Measurements from ENCODE around the gene KIAA1755. TPM values are rescaled to one million over a fixed set of nuclear protein-coding genes. Genes with fewer than 3 reads are reported as not detected.
A peak's percentile ranks its signal among the peaks of the same experiment; 100 is the strongest.

The KIAA1755 gene
- not detected for polyA plus RNA-seq (ENCODE audit: low read depth in 6 of 6)

GRCh38 chr20:38260378-38261053, at the start of gene KIAA1755:
TSS of gene KIAA1755 (minus strand) at chr20:38260735. CDS start at chr20:38260500, 235 bp downstream.
- H3K4me1 Mint-ChIP-seq = peaks cover 6 to 10% (median 6%) of the 10 kb centered on the region in 3 donors
- DNase-seq (no peak), ATAC-seq (ENCODE audit: low read depth in 2 of 2) (no peak)
- peaks cover 0 to 7% (median 0%) of the 10 kb centered on the region in 7 donors for H3K9me3 Mint-ChIP-seq
- H3K4me3 Mint-ChIP-seq = peak within 1 kb of the TSS in 5 of 8 donors; percentile 1 to 61 (median 38)
- peak within 1 kb of the TSS in 1 of 6 donors; percentile 86 for H3K27ac Mint-ChIP-seq
- peaks cover 63 to 87% (median 86%) of the 10 kb centered on the region in 3 donors for H3K27me3 Mint-ChIP-seq
- H3K36me3 Mint-ChIP-seq = peaks cover 0 to 13% of the 10 kb centered on the region in 2 donors

GRCh38 chr20:38308447-38308846, 47.9 kb upstream of the KIAA1755 start:
- Mint-ChIP-seq H3K4me3 (no peak overlapping the region), H3K4me1 (peaks cover 0 to 13% (median 11%) of the 10 kb centered on the region in 3 donors), H3K36me3 (no peaks in the 10 kb centered on the region), H3K27ac (no peak overlapping the region), H3K27me3 (peaks cover 46 to 56% (median 51%) of the 10 kb centered on the region in 3 donors), H3K9me3 (peaks cover 0 to 4% (median 0%) of the 10 kb centered on the region in 7 donors)
- ATAC-seq (ENCODE audit: low read depth in 2 of 2) (no peak), DNase-seq (no peak)

GRCh38 chr20:38308047-38308438, 47.5 kb upstream of the KIAA1755 start:
- ATAC-seq (ENCODE audit: low read depth in 2 of 2) = no peak
- Mint-ChIP-seq H3K9me3 (peaks cover 0 to 4% (median 0%) of the 10 kb centered on the region in 7 donors), H3K27me3 (peaks cover 50 to 60% (median 56%) of the 10 kb centered on the region in 3 donors), H3K4me3 (no peak overlapping the region), H3K27ac (no peak overlapping the region), H3K4me1 (peaks cover 0 to 17% (median 11%) of the 10 kb centered on the region in 3 donors), H3K36me3 (no peaks in the 10 kb centered on the region)
- DNase-seq = no peak

- Mint-ChIP-seq H3K27me3 (peaks cover 55 to 66% (median 61%) of the 10 kb centered on the region in 3 donors), H3K4me1 (peaks cover 0 to 17% (median 11%) of the 10 kb centered on the region in 3 donors), H3K9me3 (peaks cover 0 to 4% (median 0%) of the 10 kb centered on the region in 7 donors), H3K36me3 (no peaks in the 10 kb centered on the region), H3K27ac (no peak overlapping the region), H3K4me3 (no peak overlapping the region)
- ATAC-seq (ENCODE audit: low read depth in 2 of 2) (no peak), DNase-seq (no peak)
These were observed 47.0 kb upstream of the KIAA1755 start for GRCh38 chr20:38307371-38308046.

- Mint-ChIP-seq H3K27ac (no peak overlapping the region), H3K9me3 (peaks cover 0 to 4% (median 0%) of the 10 kb centered on the region in 7 donors), H3K4me3 (peak overlapping the region in 1 of 8 donors; percentile 31), H3K4me1 (peaks cover 0 to 17% (median 11%) of the 10 kb centered on the region in 3 donors), H3K27me3 (peaks cover 63 to 74% (median 64%) of the 10 kb centered on the region in 3 donors), H3K36me3 (no peaks in the 10 kb centered on the region)
- ATAC-seq (ENCODE audit: low read depth in 2 of 2) (no peak), DNase-seq (no peak)
These were observed 45.8 kb upstream of the KIAA1755 start for GRCh38 chr20:38306379-38306778.

GRCh38 chr20:38305541-38305940, 45.0 kb upstream of the KIAA1755 start:
- Mint-ChIP-seq H3K4me3 (no peak overlapping the region), H3K27me3 (peaks cover 62 to 74% (median 68%) of the 10 kb centered on the region in 3 donors), H3K27ac (no peak overlapping the region), H3K36me3 (no peaks in the 10 kb centered on the region), H3K9me3 (peaks cover 0 to 4% (median 0%) of the 10 kb centered on the region in 7 donors), H3K4me1 (peaks cover 0 to 17% (median 11%) of the 10 kb centered on the region in 3 donors)
- ATAC-seq (ENCODE audit: low read depth in 2 of 2) (no peak), DNase-seq (no peak)

- H3K27me3 Mint-ChIP-seq = peaks cover 62 to 75% (median 64%) of the 10 kb centered on the region in 3 donors
- peaks cover 0 to 4% (median 0%) of the 10 kb centered on the region in 7 donors for H3K9me3 Mint-ChIP-seq
- ATAC-seq (ENCODE audit: low read depth in 2 of 2) (no peak), DNase-seq (no peak)
- peaks cover 0 to 17% (median 11%) of the 10 kb centered on the region in 3 donors for H3K4me1 Mint-ChIP-seq
- no peaks in the 10 kb centered on the region for H3K36me3 Mint-ChIP-seq
- H3K4me3 Mint-ChIP-seq = no peak overlapping the region
- H3K27ac Mint-ChIP-seq = peak overlapping the region in 1 of 6 donors; percentile 24
These were observed 44.4 kb upstream of the KIAA1755 start for GRCh38 chr20:38304845-38305447.

GRCh38 chr20:38303908-38304379, 43.4 kb upstream of the KIAA1755 start, which contains the start of gene BPI:
TSS of gene BPI (plus strand) at chr20:38304156. CDS start at chr20:38304224, 68 bp downstream.
- Mint-ChIP-seq H3K27me3 (peaks cover 60 to 75% (median 69%) of the 10 kb centered on the region in 3 donors), H3K36me3 (no peaks in the 10 kb centered on the region), H3K4me1 (peaks cover 0 to 17% (median 11%) of the 10 kb centered on the region in 3 donors), H3K4me3 (peak within 1 kb of the TSS in 1 of 8 donors; percentile 40), H3K27ac (no peak within 1 kb of the TSS), H3K9me3 (peaks cover 0 to 4% (median 0%) of the 10 kb centered on the region in 7 donors)
- ATAC-seq (ENCODE audit: low read depth in 2 of 2) = no peak
- no peak for DNase-seq

GRCh38 chr20:38302786-38303185, 42.3 kb upstream of the KIAA1755 start:
- Mint-ChIP-seq H3K27me3 (peaks cover 59 to 75% (median 69%) of the 10 kb centered on the region in 3 donors), H3K36me3 (no peaks in the 10 kb centered on the region), H3K9me3 (peaks cover 0 to 4% (median 0%) of the 10 kb centered on the region in 7 donors), H3K4me3 (no peak overlapping the region), H3K27ac (no peak overlapping the region), H3K4me1 (peaks cover 0 to 17% (median 11%) of the 10 kb centered on the region in 3 donors)
- no peak for ATAC-seq (ENCODE audit: low read depth in 2 of 2)
- no peak for DNase-seq

GRCh38 chr20:38301309-38301708, 40.8 kb upstream of the KIAA1755 start:
- H3K27me3 Mint-ChIP-seq = peaks cover 48 to 68% (median 62%) of the 10 kb centered on the region in 3 donors
- no peak for ATAC-seq (ENCODE audit: low read depth in 2 of 2)

GRCh38 chr20:38300438-38300837, 39.9 kb upstream of the KIAA1755 start:
- Mint-ChIP-seq H3K27ac (no peak overlapping the region), H3K4me3 (no peak overlapping the region), H3K36me3 (no peaks in the 10 kb centered on the region), H3K27me3 (peaks cover 46 to 69% (median 53%) of the 10 kb centered on the region in 3 donors), H3K9me3 (no peaks in the 10 kb centered on the region), H3K4me1 (peaks cover 0 to 17% (median 11%) of the 10 kb centered on the region in 3 donors)
- ATAC-seq (ENCODE audit: low read depth in 2 of 2) = no peak
- DNase-seq = no peak

More at GRCh38 chr20:38301309-38301708, 40.8 kb upstream of the KIAA1755 start:
- no peak overlapping the region for H3K4me3 Mint-ChIP-seq
- H3K4me1 Mint-ChIP-seq = peaks cover 0 to 17% (median 11%) of the 10 kb centered on the region in 3 donors
- peaks cover 0 to 2% (median 0%) of the 10 kb centered on the region in 7 donors for H3K9me3 Mint-ChIP-seq
- DNase-seq = no peak
- no peak overlapping the region for H3K27ac Mint-ChIP-seq
- H3K36me3 Mint-ChIP-seq = no peaks in the 10 kb centered on the region

GRCh38 chr20:38299963-38300362, 39.4 kb upstream of the KIAA1755 start:
- ATAC-seq (ENCODE audit: low read depth in 2 of 2) = no peak
- H3K4me3 Mint-ChIP-seq = no peak overlapping the region
- peaks cover 0 to 17% (median 11%) of the 10 kb centered on the region in 3 donors for H3K4me1 Mint-ChIP-seq
- no peaks in the 10 kb centered on the region for H3K36me3 Mint-ChIP-seq
- no peaks in the 10 kb centered on the region for H3K9me3 Mint-ChIP-seq
- H3K27ac Mint-ChIP-seq = no peak overlapping the region
- peaks cover 46 to 67% (median 48%) of the 10 kb centered on the region in 3 donors for H3K27me3 Mint-ChIP-seq
- no peak for DNase-seq

GRCh38 chr20:38298768-38299288, 38.3 kb upstream of the KIAA1755 start:
- Mint-ChIP-seq H3K4me1 (peaks cover 0 to 8% (median 2%) of the 10 kb centered on the region in 3 donors), H3K9me3 (no peaks in the 10 kb centered on the region), H3K36me3 (no peaks in the 10 kb centered on the region), H3K27me3 (peaks cover 37 to 66% (median 37%) of the 10 kb centered on the region in 3 donors), H3K27ac (peak overlapping the region in 1 of 6 donors; percentile 57), H3K4me3 (no peak overlapping the region)
- ATAC-seq (ENCODE audit: low read depth in 2 of 2) (no peak), DNase-seq (no peak)

Data from naive B cell (primary cell).